Endothelial cell of umbilical vein (primary cell): ENCODE measurements around the gene PBX3. TPM values are rescaled to one million over a fixed set of nuclear protein-coding genes. Genes with fewer than 3 reads are reported as not detected.

Experiments
- BruUV-seq: library from RNA; stranded (reverse); fragments of 400-500 nt; replicated peaks from 2 replicates; lab custom pipeline; 2021; lab: Mats Ljungman, UMichigan
- CTCF ChIA-PET: fragments of 300-600, 350-600 bp; sonication (Branson Sonifier 250); formaldehyde crosslinking; loops from one replicate; lab custom pipeline; 2021; ENCODE audit warnings: antibody characterized with exemption, inconsistent platforms; lab: Charles Lee
- POLR2A ChIA-PET: fragments of 300-600, 350-600 bp; sonication (Branson Sonifier 250); formaldehyde crosslinking; loops from one replicate; lab custom pipeline; 2021; ENCODE audit warnings: antibody characterized with exemption, inconsistent platforms; lab: Charles Lee
- DNase-seq: peaks from one replicate; pipeline ENCODE4 v3.0.0-alpha.2; 2011; ENCODE audit warnings: low read depth, low spot score
- FAIRE-seq: peaks from 2 replicates; lab custom pipeline; 2011; peaks lifted over from hg19 to GRCh38; lab: Jason Lieb, UNC
- H2AFZ ChIP-seq: 2 replicates; pipeline ENCODE4 v1.6.0; 2012; ENCODE audit warnings: low read depth, low read length, control low read depth, inconsistent platforms
- H3K27ac ChIP-seq: 2 replicates; pipeline ENCODE4 v1.5.1; 2011; ENCODE audit warnings: low read depth, mild to moderate bottlenecking, control low read depth, low read length, moderate library complexity; ENCODE audit not compliant: insufficient read depth
- H3K27me3 ChIP-seq, 2 experiments: 2 replicates each; pipeline versions ENCODE4 v1.6.0 to v1.6.1; 2011; ENCODE audit warnings: low read length in 2 of 2, mixed read lengths in 1 of 2; ENCODE audit not compliant: control insufficient read depth in 2 of 2, insufficient read depth in 2 of 2
- H3K36me3 ChIP-seq, 2 experiments: 2 replicates in 1 of 2; 3 replicates in 1 of 2; pipeline ENCODE4 v1.5.1; 2011; ENCODE audit warnings: low read length in 2 of 2, mild to moderate bottlenecking in 1 of 2, moderate library complexity in 1 of 2; ENCODE audit not compliant: control insufficient read depth in 2 of 2, insufficient read depth in 2 of 2; ENCODE audit errors: extremely low read depth in 1 of 2
- H3K4me1 ChIP-seq: 3 replicates; pipeline ENCODE4 v1.5.1; 2011; ENCODE audit warnings: mild to moderate bottlenecking, low read length; ENCODE audit not compliant: control insufficient read depth, insufficient read depth; ENCODE audit errors: extremely low read depth
- H3K4me2 ChIP-seq: 2 replicates; pipeline ENCODE4 v1.6.1; 2011; ENCODE audit warnings: low read length, control low read depth, mixed read lengths; ENCODE audit not compliant: insufficient read depth
- H3K4me3 ChIP-seq, 3 experiments: fragments of 200-600 bp in 1 of 3; sonication (generic), shearing (Covaris generic) in 1 of 3; replicated peaks in 1 of 3; 2 replicates each; pipeline ENCODE4 v1.5.1; 2011 to 2016; ENCODE audit warnings: control low read depth in 3 of 3, low read length in 3 of 3, mild to moderate bottlenecking in 2 of 3, inconsistent platforms in 1 of 3, low read depth in 1 of 3, moderate library complexity in 1 of 3; ENCODE audit not compliant: insufficient read depth in 1 of 3
- H3K79me2 ChIP-seq: 2 replicates; pipeline ENCODE4 v1.6.0; 2012; ENCODE audit warnings: low read length, inconsistent platforms; ENCODE audit not compliant: control insufficient read depth, insufficient read depth
- H3K9ac ChIP-seq: replicated peaks from 2 replicates; pipeline ENCODE3; 2011; ENCODE audit warnings: low read length, control low read depth; ENCODE audit not compliant: insufficient read depth; ENCODE audit errors: extremely low read depth
- H3K9me1 ChIP-seq: replicated peaks from 3 replicates; pipeline ENCODE4 v1.6.0; 2011; ENCODE audit warnings: mild to moderate bottlenecking, low read length; ENCODE audit not compliant: control insufficient read depth, insufficient read depth; ENCODE audit errors: extremely low read depth
- H3K9me3 ChIP-seq: replicated peaks from 2 replicates; pipeline ENCODE4 v1.5.1; 2012; ENCODE audit warnings: low read length, inconsistent platforms; ENCODE audit not compliant: control insufficient read depth, insufficient read depth
- H4K20me1 ChIP-seq: replicated peaks from 2 replicates; pipeline ENCODE3; 2011; ENCODE audit warnings: mild to moderate bottlenecking, low read length; ENCODE audit not compliant: control insufficient read depth, insufficient read depth; ENCODE audit errors: extremely low read depth
- EZH2 ChIP-seq: IDR thresholded peaks from 2 replicates; pipeline ENCODE4 v1.6.1; 2012; ENCODE audit warnings: borderline replicate concordance, low read depth, mild to moderate bottlenecking, moderate library complexity, low read length, inconsistent platforms; ENCODE audit not compliant: severe bottlenecking
- FOS ChIP-seq: IDR thresholded peaks from 2 replicates; pipeline ENCODE4 v1.6.1; 2011; ENCODE audit warnings: mild to moderate bottlenecking, low read length, moderate library complexity, borderline replicate concordance; ENCODE audit not compliant: insufficient read depth
- GATA2 ChIP-seq: IDR thresholded peaks from 2 replicates; pipeline ENCODE4 v1.7.0; 2011; ENCODE audit warnings: low read depth, mild to moderate bottlenecking, moderate library complexity, mixed read lengths, low read length; ENCODE audit not compliant: insufficient read length, insufficient read depth
- JUN ChIP-seq: IDR thresholded peaks from 2 replicates; pipeline ENCODE4 v1.6.1; 2011; ENCODE audit warnings: borderline replicate concordance, low read depth; ENCODE audit not compliant: insufficient read length, insufficient read depth
- MAX ChIP-seq: IDR thresholded peaks from 2 replicates; pipeline ENCODE4 v1.6.1; 2011; ENCODE audit not compliant: insufficient read depth, insufficient read length
- MYC ChIP-seq: IDR thresholded peaks from one replicate; pipeline ENCODE4 v1.6.1; 2011; ENCODE audit warnings: mild to moderate bottlenecking, low read depth, low read length
- POLR2A ChIP-seq: IDR thresholded peaks from 2 replicates; pipeline ENCODE4 v1.6.1; 2012; ENCODE audit warnings: low read depth, mild to moderate bottlenecking, control low read depth, low read length
- POLR2AphosphoS5 ChIP-seq: IDR thresholded peaks from 2 replicates; pipeline ENCODE4 v1.6.1; 2012; ENCODE audit warnings: low read depth, mild to moderate bottlenecking, control low read depth, low read length, moderate library complexity; ENCODE audit not compliant: insufficient read depth
- dilution Hi-C: fragments of 300-500 bp; cut with MboI; formaldehyde crosslinking; loops from one replicate; pipeline ENCODE4 v1.15.0; 2019; ENCODE audit warnings: low sequenced_read_pairs; ENCODE audit not compliant: extremely low pct_ligation_motif_present
- intact Hi-C: fragments of 100-400 bp; cut with micrococcal nuclease; formaldehyde crosslinking; loops from one replicate; pipeline ENCODE4 v1.10.0; 2022
- polyA plus RNA-seq, 4 experiments: library from polyadenylated mRNA; depleted of rRNA in 3 of 4; stranded (reverse) in 3 of 4; unstranded in 1 of 4; fragments of >200 nt; gene quantifications; 2 replicates each; pipeline versions ENCODE4 v1.2.1 to v1.2.3, GENCODE V29; 2011 to 2012; ENCODE audit warnings: missing spikeins in 1 of 4
- total RNA-seq: library from RNA; stranded (reverse); gene quantifications from 2 replicates; pipeline ENCODE4 v1.2.3, GENCODE V29; 2021
- TF ChIP-seq, protein P1 (sequence below), 2 donors: IDR thresholded peaks; 1 replicate in 1 of 2; 2 replicates in 1 of 2; pipeline ENCODE4 v1.5.1; 2011; ENCODE audit warnings: low read length in 2 of 2, mild to moderate bottlenecking in 2 of 2, moderate library complexity in 2 of 2, control low read depth in 1 of 2, inconsistent platforms in 1 of 2, low read depth in 1 of 2; ENCODE audit not compliant: insufficient read depth in 1 of 2; ENCODE audit errors: extremely low read depth in 1 of 2

Gene PBX3
- total and polyA plus RNA-seq, 2 donors (not counting 3 experiments of a cell fraction or from before 2014, with no cell fraction given) = 18.8 to 42.0 TPM

- Histone ChIP-seq H3K27ac (no peak overlapping the region), H3K9me1 (no peaks in the 10 kb centered on the region), H3K9me3 (no peaks in the 10 kb centered on the region), H3K36me3 (peaks cover 8 to 9% of the 10 kb centered on the region in 2 experiments), H3K9ac (no peak overlapping the region), H3K4me2 (no peak overlapping the region), H3K79me2 (no peaks in the 10 kb centered on the region), H3K4me3 (no peak overlapping the region), H3K4me1 (no peaks in the 10 kb centered on the region), H2AFZ (no peak overlapping the region), H4K20me1 (no peaks in the 10 kb centered on the region), H3K27me3 (no peaks in the 10 kb centered on the region)
- intact Hi-C loops = no loop called here
- FAIRE-seq = no peak
- POLR2A ChIA-PET = no interaction called here
- CTCF ChIA-PET = no interaction called here
- TF ChIP-seq, protein P1, sequence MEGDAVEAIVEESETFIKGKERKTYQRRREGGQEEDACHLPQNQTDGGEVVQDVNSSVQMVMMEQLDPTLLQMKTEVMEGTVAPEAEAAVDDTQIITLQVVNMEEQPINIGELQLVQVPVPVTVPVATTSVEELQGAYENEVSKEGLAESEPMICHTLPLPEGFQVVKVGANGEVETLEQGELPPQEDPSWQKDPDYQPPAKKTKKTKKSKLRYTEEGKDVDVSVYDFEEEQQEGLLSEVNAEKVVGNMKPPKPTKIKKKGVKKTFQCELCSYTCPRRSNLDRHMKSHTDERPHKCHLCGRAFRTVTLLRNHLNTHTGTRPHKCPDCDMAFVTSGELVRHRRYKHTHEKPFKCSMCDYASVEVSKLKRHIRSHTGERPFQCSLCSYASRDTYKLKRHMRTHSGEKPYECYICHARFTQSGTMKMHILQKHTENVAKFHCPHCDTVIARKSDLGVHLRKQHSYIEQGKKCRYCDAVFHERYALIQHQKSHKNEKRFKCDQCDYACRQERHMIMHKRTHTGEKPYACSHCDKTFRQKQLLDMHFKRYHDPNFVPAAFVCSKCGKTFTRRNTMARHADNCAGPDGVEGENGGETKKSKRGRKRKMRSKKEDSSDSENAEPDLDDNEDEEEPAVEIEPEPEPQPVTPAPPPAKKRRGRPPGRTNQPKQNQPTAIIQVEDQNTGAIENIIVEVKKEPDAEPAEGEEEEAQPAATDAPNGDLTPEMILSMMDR (IDR thresholded peaks at IDR 0.05; ENCODE audit: extremely low read depth in 1 of 2, insufficient read depth in 1 of 2, low read depth in 1 of 2, low read length in 2 of 2) = no peak
- TF ChIP-seq JUN (no peak), POLR2A (no peak), POLR2AphosphoS5 (no peak), FOS (no peak), GATA2 (no peak), MYC (no peak)
- dilution Hi-C loops = no loop called here
- BruUV-seq = no TSS peak
- DNase-seq = no peak
These were observed 218.3 kb downstream of the PBX3 start for GRCh38 chr9:125965477-125965876.

DNA sequence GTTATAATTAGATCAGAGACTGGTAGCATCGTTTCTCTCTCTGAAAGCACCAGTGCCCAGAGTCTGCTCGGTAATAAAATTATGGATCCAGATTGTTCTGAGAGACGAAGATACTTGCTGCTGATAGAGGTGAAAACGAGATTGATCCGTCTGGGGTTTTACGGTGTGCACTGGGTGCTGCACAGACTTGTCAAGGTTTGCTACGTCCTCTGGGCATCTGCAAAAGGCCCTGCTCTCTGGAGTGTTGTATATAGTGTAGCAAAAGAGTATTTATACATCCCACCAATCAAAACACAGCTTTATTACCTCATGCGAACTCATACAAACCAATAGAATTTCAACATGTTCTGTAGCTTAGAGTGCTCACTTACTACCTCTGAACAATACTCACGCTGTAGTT is 219.3 kb downstream of the PBX3 start:
- Histone ChIP-seq H2AFZ (no peak overlapping the region), H3K9ac (no peak overlapping the region), H3K36me3 (peaks cover 6 to 8% of the 10 kb centered on the region in 2 experiments), H3K27me3 (no peaks in the 10 kb centered on the region), H4K20me1 (no peaks in the 10 kb centered on the region), H3K9me1 (no peaks in the 10 kb centered on the region), H3K4me1 (no peaks in the 10 kb centered on the region), H3K9me3 (no peaks in the 10 kb centered on the region), H3K4me2 (no peak overlapping the region), H3K79me2 (no peaks in the 10 kb centered on the region), H3K4me3 (no peak overlapping the region), H3K27ac (no peak overlapping the region)
- ChIA-PET CTCF (no interaction called here), POLR2A (no interaction called here)
- dilution Hi-C loops (no loop called here), intact Hi-C loops (no loop called here)
- TF ChIP-seq GATA2 (no peak), JUN (no peak), FOS (no peak), EZH2 (no peak), MYC (no peak), MAX (no peak), POLR2A (no peak), POLR2AphosphoS5 (no peak)
- TF ChIP-seq, protein P1 (IDR thresholded peaks at IDR 0.05; ENCODE audit: extremely low read depth in 1 of 2, insufficient read depth in 1 of 2, low read depth in 1 of 2, low read length in 2 of 2) = no peak
- no peak for DNase-seq
- no peak for FAIRE-seq
- TSS peak; percentile 26 for BruUV-seq
